HG02798 (cell line): ENCODE data around the gene SNAPC4.
"Not testable (repeated sequence)": the region's sequence is repeated elsewhere in the genome, so short reads cannot be mapped to it uniquely, and the experiment has no call there.

ENCODE experiments used
- ATAC-seq: cut with Tn5 transposase; IDR thresholded peaks from one replicate; pipeline ENCODE4 v1.9.1; 2021; ENCODE audit warnings: mild to moderate bottlenecking; ENCODE audit not compliant: unreplicated experiment, poor library complexity

Gene SNAPC4

GRCh38 chr9:136434580-136435169, 34.7 kb upstream of the SNAPC4 start:
- no peak for ATAC-seq

GRCh38 chr9:136433849-136434579, 34.0 kb upstream of the SNAPC4 start:
- no peak for ATAC-seq

- no peak for ATAC-seq
Observed at GRCh38 chr9:136433043-136433715, 33.2 kb upstream of the SNAPC4 start.

- no peak for ATAC-seq
Observed at GRCh38 chr9:136432591-136432990, 32.6 kb upstream of the SNAPC4 start.

- ATAC-seq = no peak
Observed at GRCh38 chr9:136431782-136432350, 31.9 kb upstream of the SNAPC4 start.

GRCh38 chr9:136430588-136431234, 30.7 kb upstream of the SNAPC4 start:
- no peak for ATAC-seq

- ATAC-seq = no peak
Observed at GRCh38 chr9:136429683-136430491, 29.9 kb upstream of the SNAPC4 start.

GRCh38 chr9:136429075-136429628, 29.2 kb upstream of the SNAPC4 start:
- ATAC-seq = no peak

GRCh38 chr9:136426787-136427186, 26.8 kb upstream of the SNAPC4 start:
- ATAC-seq = no peak

- not testable (repeated sequence) for ATAC-seq
Observed at GRCh38 chr9:136425367-136425766, 25.4 kb upstream of the SNAPC4 start.

GRCh38 chr9:136424750-136425362, 24.9 kb upstream of the SNAPC4 start:
- no peak for ATAC-seq

- no peak for ATAC-seq
Observed at GRCh38 chr9:136423432-136424146, 23.6 kb upstream of the SNAPC4 start.

GRCh38 chr9:136422876-136423275, 22.9 kb upstream of the SNAPC4 start:
- ATAC-seq = no peak

- no peak for ATAC-seq
Observed at GRCh38 chr9:136421791-136422190, 21.8 kb upstream of the SNAPC4 start.

- no peak for ATAC-seq
Observed at GRCh38 chr9:136419092-136419420, 19.1 kb upstream of the SNAPC4 start.

GRCh38 chr9:136418182-136419091, 18.5 kb upstream of the SNAPC4 start:
- no peak for ATAC-seq

- no peak for ATAC-seq
Observed at GRCh38 chr9:136416914-136417313, 16.9 kb upstream of the SNAPC4 start.

- ATAC-seq = no peak
Observed at GRCh38 chr9:136416427-136416826, 16.5 kb upstream of the SNAPC4 start.
